HepG2 (cell line): ENCODE data around the gene TK1. TPM values are rescaled to one million over a fixed set of nuclear protein-coding genes. Genes with fewer than 3 reads are reported as not detected.

ENCODE experiments used
- AFF4 ChIP-seq: sonication (generic); formaldehyde crosslinking; IDR thresholded peaks from 2 replicates; pipeline ENCODE4 v1.4.0; 2020; ENCODE audit warnings: missing genetic modification reagents
- AGO2 ChIP-seq: fragments of 200-400 bp; formaldehyde crosslinking; optimal IDR thresholded peaks from 2 replicates; pipeline ENCODE3; 2017; ENCODE audit warnings: mild to moderate bottlenecking, low read depth, low read length, moderate library complexity
- AHR ChIP-seq: IDR thresholded peaks from 2 replicates; pipeline ENCODE4 v1.6.1; 2018; ENCODE audit warnings: missing genetic modification reagents, missing compliant biosample characterization
- CENPBD1 ChIP-seq: sonication (generic); formaldehyde crosslinking; IDR thresholded peaks from 2 replicates; pipeline ENCODE4 v1.8.0; 2022; ENCODE audit warnings: missing genetic modification reagents, low read depth, mild to moderate bottlenecking, borderline replicate concordance
- DNMT1 ChIP-seq: sonication (generic); formaldehyde crosslinking; IDR thresholded peaks from 2 replicates; pipeline ENCODE4 v1.5.1; 2020; ENCODE audit warnings: mild to moderate bottlenecking, missing genetic modification reagents
- HOXD1 ChIP-seq: sonication (generic); formaldehyde crosslinking; IDR thresholded peaks from 2 replicates; pipeline ENCODE4 v1.5.0; 2020; ENCODE audit warnings: missing genetic modification reagents
- NFKB2 ChIP-seq: sonication (generic); formaldehyde crosslinking; IDR thresholded peaks from 2 replicates; pipeline ENCODE4 v1.4.0; 2020; ENCODE audit warnings: missing genetic modification reagents, borderline replicate concordance
- SETDB1 ChIP-seq: sonication (generic); formaldehyde crosslinking; IDR thresholded peaks from 2 replicates; pipeline ENCODE4 v1.5.1; 2020; ENCODE audit warnings: missing genetic modification reagents, mild to moderate bottlenecking, borderline replicate concordance
- ZBTB34 ChIP-seq: sonication (generic); formaldehyde crosslinking; IDR thresholded peaks from 2 replicates; pipeline ENCODE4 v1.8.0; 2022; ENCODE audit warnings: mild to moderate bottlenecking, missing genetic modification reagents
- ZFP91 ChIP-seq: sonication (generic); formaldehyde crosslinking; IDR thresholded peaks from 2 replicates; pipeline ENCODE4 v1.9.0; 2022; ENCODE audit warnings: missing genetic modification reagents, mild to moderate bottlenecking, borderline replicate concordance
- ZNF382 ChIP-seq: sonication (generic); formaldehyde crosslinking; IDR thresholded peaks from 2 replicates; pipeline ENCODE4 v1.5.0; 2020; ENCODE audit warnings: missing genetic modification reagents, mild to moderate bottlenecking, borderline replicate concordance
- ZZZ3 ChIP-seq: sonication (generic); formaldehyde crosslinking; IDR thresholded peaks from 2 replicates; pipeline ENCODE4 v1.4.0; 2020; ENCODE audit warnings: missing genetic modification reagents, mild to moderate bottlenecking, borderline replicate concordance
- polyA plus RNA-seq, 8 experiments: library from polyadenylated mRNA; depleted of rRNA in 3 of 8; stranded (reverse) in 7 of 8; unstranded in 1 of 8; fragments of >200 nt; fragmentation: Illumina TruSeq in 4 of 8; extraction: Trizol in 4 of 8; gene quantifications; 2 replicates each; pipeline versions ENCODE4 v1.2.1 to v1.2.3, GENCODE V29; 2011 to 2016; ENCODE audit warnings: low read depth in 4 of 8, missing spikeins in 1 of 8, mixed read lengths in 1 of 8; ENCODE audit not compliant: insufficient read depth in 1 of 8
- total RNA-seq, 5 experiments: library from RNA; depleted of rRNA; stranded (reverse); fragments of >200 nt; fragmentation: Illumina TruSeq; extraction: Trizol; gene quantifications; 2 replicates each; pipeline ENCODE4 v1.2.3, GENCODE V29; 2016; ENCODE audit warnings: low read depth in 1 of 5

Gene TK1
- total and polyA plus RNA-seq, 2 of the 13 experiments (the other 11 are each of a cell fraction or from before 2014, with no cell fraction given): 45.0 to 96.0 TPM

GRCh38 chr17:78226759-78227454 lies 40.1 kb upstream of the TK1 start (continued):
- TF ChIP-seq AFF4: no peak
- TF ChIP-seq AGO2: peak; percentile 71
- peak; percentile 34; the same call in 1 of the 2 replicates for TF ChIP-seq ZFP91 (CRISPR knock-in tag)
- TF ChIP-seq CENPBD1 (CRISPR knock-in tag): no peak
- TF ChIP-seq ZNF382 (CRISPR knock-in tag): no peak
- TF ChIP-seq ZBTB34: no peak
- TF ChIP-seq SETDB1 (CRISPR knock-in tag): no peak
- 0 out of 2 replicates have a peak, but pooled peaks have one; percentile 16 for TF ChIP-seq AHR (CRISPR knock-in tag)
- TF ChIP-seq ZZZ3 (CRISPR knock-in tag): no peak
- TF ChIP-seq NFKB2 (CRISPR knock-in tag): no peak
- 0 out of 2 replicates have a peak, but pooled peaks have one; percentile 65 for TF ChIP-seq DNMT1 (CRISPR knock-in tag)
- TF ChIP-seq HOXD1: no peak
